Ovary (tissue), 9 donors: ENCODE data around the gene SLC10A3. TPM values are rescaled to one million over a fixed set of nuclear protein-coding genes. Genes with fewer than 3 reads are reported as not detected.

Source experiments
- DNase-seq, 5 donors: peaks; one replicate each; pipeline ENCODE4 v3.0.0-alpha.2; 2019 to 2020
- H3K27ac ChIP-seq, 2 donors: fragments of 200-600 bp; one replicate each; pipeline versions ENCODE4 v1.5.1 to v1.8.0; 2019 to 2022
- H3K27me3 ChIP-seq: fragments of 200-600 bp; one replicate; pipeline ENCODE4 v1.8.0; 2022
- H3K36me3 ChIP-seq: fragments of 200-600 bp; sonication (generic); one replicate; pipeline ENCODE4 v1.5.1; 2019
- H3K4me1 ChIP-seq: one replicate; pipeline ENCODE4 v1.8.1; 2013; ENCODE audit warnings: mild to moderate bottlenecking, moderate library complexity; ENCODE audit not compliant: insufficient read depth
- H3K4me3 ChIP-seq: fragments of 200-600 bp; sonication (generic); one replicate; pipeline ENCODE4 v1.5.1; 2017
- H3K9me3 ChIP-seq, 2 donors: fragments of 200-600 bp in 1 of 2; sonication (generic) in 1 of 2; one replicate each; pipeline versions ENCODE4 v1.5.1 to v1.8.1; 2013 to 2019; ENCODE audit warnings: mild to moderate bottlenecking in 1 of 2, moderate library complexity in 1 of 2
- EP300 ChIP-seq: sonication (generic); formaldehyde crosslinking; IDR thresholded peaks from one replicate; pipeline ENCODE4 v1.6.1; 2017; ENCODE audit warnings: antibody characterized with exemption
- POLR2A ChIP-seq: fragments of 450-650 bp; IDR thresholded peaks from one replicate; pipeline ENCODE4 v1.6.1; 2017; ENCODE audit warnings: antibody characterized with exemption, mild to moderate bottlenecking, moderate library complexity
- WGBS, 3 donors: extraction: QIAGEN DNeasy Blood & Tissue Kit in 1 of 3; methylation state at CpG; one replicate each; pipeline versions ENCODE4 v1.1.5 to v1.1.7; 2013 to 2017; 5-methylcytosine and 5-hydroxymethylcytosine counted together
- intact Hi-C, 4 donors: fragments of 100-400 bp; cut with DNase I; formaldehyde crosslinking; loops; one replicate each; pipeline versions ENCODE4 v1.11.0 to v1.15.1; 2022 to 2023
- polyA plus RNA-seq, 2 donors: library from polyadenylated mRNA; stranded (reverse); fragments of 200-250 nt in 1 of 2; fragments of 350-450 nt in 1 of 2; fragmentation: Illumina TruSeq in 1 of 2; extraction: RNeasy Lipid Tissue Mini Kit (QIAGEN cat#74804) in 1 of 2; gene quantifications; one replicate each; pipeline ENCODE4 v1.2.3, GENCODE V29; 2013 to 2014
- total RNA-seq, 7 donors: library from RNA; depleted of rRNA in 2 of 7; stranded (reverse); fragments of >200 nt in 2 of 7; fragmentation: NEBNext Ultra II Directional in 3 of 7; extraction: Animal tissue kit (Norgen Biotek cat#: 25700) in 3 of 7; gene quantifications; one replicate each; pipeline versions ENCODE4 v1.1.0 to v1.2.4, GENCODE V29; 2016 to 2023
- TF ChIP-seq, protein P1 (sequence below), 3 donors: fragments of 450-650 bp in 2 of 3; fragments of 200-600 bp in 1 of 3; IDR thresholded peaks; one replicate each; pipeline versions ENCODE4 v1.5.1 to v1.8.0; 2016 to 2022; ENCODE audit warnings: antibody characterized with exemption in 3 of 3, mild to moderate bottlenecking in 1 of 3
- donor health status: DM: no; HTN: no; CAD: no; lungs with moderate emphysema.
- donor health status: DM: no; HTN: no; CAD: no.
- donor health status: Bipolar disorder and iron deficiency.
- donor health status: DM: yes; HTN: yes; CAD: no.
- donor health status: DM: no; HTN: no; CAD: no.
- donor health status: DM: yes; HTN: yes; CAD: no.

Gene SLC10A3
- total and polyA plus RNA-seq, 9 donors: 5.5 to 49.8 (median 37.6) TPM

GRCh38 chrX:154465601-154466000 is 24.8 kb downstream of the SLC10A3 start:
- 89 to 92% (median 90%) methylated on average over 14 of the region's 14 CpGs for WGBS, 3 donors
- no peaks in the 10 kb centered on the region for H3K36me3 ChIP-seq
- TF ChIP-seq POLR2A (no peak), EP300 (no peak)
- TF ChIP-seq, protein P1, sequence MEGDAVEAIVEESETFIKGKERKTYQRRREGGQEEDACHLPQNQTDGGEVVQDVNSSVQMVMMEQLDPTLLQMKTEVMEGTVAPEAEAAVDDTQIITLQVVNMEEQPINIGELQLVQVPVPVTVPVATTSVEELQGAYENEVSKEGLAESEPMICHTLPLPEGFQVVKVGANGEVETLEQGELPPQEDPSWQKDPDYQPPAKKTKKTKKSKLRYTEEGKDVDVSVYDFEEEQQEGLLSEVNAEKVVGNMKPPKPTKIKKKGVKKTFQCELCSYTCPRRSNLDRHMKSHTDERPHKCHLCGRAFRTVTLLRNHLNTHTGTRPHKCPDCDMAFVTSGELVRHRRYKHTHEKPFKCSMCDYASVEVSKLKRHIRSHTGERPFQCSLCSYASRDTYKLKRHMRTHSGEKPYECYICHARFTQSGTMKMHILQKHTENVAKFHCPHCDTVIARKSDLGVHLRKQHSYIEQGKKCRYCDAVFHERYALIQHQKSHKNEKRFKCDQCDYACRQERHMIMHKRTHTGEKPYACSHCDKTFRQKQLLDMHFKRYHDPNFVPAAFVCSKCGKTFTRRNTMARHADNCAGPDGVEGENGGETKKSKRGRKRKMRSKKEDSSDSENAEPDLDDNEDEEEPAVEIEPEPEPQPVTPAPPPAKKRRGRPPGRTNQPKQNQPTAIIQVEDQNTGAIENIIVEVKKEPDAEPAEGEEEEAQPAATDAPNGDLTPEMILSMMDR (IDR thresholded peaks at IDR 0.05): no peak

DNA sequence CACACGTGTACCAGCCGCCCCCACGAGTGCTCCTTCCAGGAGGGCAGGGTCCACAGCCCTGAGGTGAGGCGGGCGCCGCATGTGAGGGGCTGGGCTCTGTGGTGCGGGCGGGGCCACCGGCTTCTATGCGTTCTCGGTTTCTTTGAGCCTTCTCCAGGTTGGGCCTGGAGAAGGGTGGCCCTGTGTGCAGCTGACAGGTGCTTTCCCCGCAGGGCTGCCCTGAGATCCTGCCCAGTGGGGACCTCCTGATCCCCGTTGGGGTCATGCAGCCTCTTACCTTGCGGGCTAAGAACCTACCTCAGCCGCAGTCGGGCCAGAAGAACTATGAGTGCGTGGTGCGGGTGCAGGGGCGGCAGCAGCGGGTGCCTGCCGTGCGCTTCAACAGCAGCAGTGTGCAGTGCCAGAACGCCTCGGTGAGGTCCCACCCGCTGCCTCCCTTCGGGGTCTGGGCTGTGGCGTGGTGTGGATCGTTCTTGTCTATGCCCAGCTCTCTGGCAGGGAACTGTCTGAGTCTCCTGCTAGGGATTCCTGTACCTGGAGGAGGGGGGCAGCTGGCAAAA is 25.5 kb downstream of the SLC10A3 start:
- H3K27me3 ChIP-seq: no peaks in the 10 kb centered on the region
- H3K36me3 ChIP-seq: no peaks in the 10 kb centered on the region
- 90 to 96% (median 90%) methylated on average over 24 to 28 of the region's 28 CpGs for WGBS, 3 donors
- intact Hi-C loops: no loop called here
- no peaks in the 10 kb centered on the region for H3K4me1 ChIP-seq
- H3K4me3 ChIP-seq: no peak overlapping the region
- DNase-seq: no peak
- TF ChIP-seq EP300: no peak
- TF ChIP-seq POLR2A: no peak
- TF ChIP-seq, protein P1 (IDR thresholded peaks at IDR 0.05): no peak
- no peaks in the 10 kb centered on the region for H3K9me3 ChIP-seq
- H3K27ac ChIP-seq: no peak overlapping the region

More at GRCh38 chrX:154465601-154466000, 24.8 kb downstream of the SLC10A3 start:
- intact Hi-C loops: no loop called here
- DNase-seq: no peak
- no peaks in the 10 kb centered on the region for H3K27me3 ChIP-seq
- no peak overlapping the region for H3K27ac ChIP-seq
- no peaks in the 10 kb centered on the region for H3K9me3 ChIP-seq
- H3K4me3 ChIP-seq: no peak overlapping the region
- H3K4me1 ChIP-seq: no peaks in the 10 kb centered on the region

GRCh38 chrX:154463611-154464220 is 26.7 kb downstream of the SLC10A3 start:
- no peak for TF ChIP-seq EP300
- TF ChIP-seq, protein P1 (IDR thresholded peaks at IDR 0.05): no peak
- no peaks in the 10 kb centered on the region for H3K36me3 ChIP-seq
- WGBS, 3 donors: 88 to 92% (median 90%) methylated on average over 28 to 36 of the region's 36 CpGs

DNA sequence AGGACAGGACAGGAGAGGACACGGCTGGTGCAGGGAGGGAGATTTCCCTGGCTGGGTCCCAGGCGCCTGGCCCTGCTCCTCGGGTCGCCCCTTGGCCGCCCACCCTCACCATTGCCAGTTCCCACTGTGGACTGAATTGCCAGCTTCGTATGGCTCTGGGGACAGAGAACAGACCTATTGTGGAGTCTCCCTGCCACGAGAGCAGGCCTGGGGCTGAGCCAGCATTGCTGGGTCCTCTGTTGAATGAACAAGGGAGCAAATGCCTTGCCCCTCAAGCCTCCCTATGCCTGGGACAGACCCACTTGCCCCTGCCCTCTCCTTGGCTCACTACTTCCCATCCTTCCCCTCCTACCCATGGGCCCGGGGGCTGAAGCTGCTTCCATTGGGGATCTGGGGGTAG is 28.0 kb downstream of the SLC10A3 start:
- no peak overlapping the region for H3K4me3 ChIP-seq
- no peak for TF ChIP-seq EP300
- no peak overlapping the region for H3K27ac ChIP-seq
- H3K36me3 ChIP-seq: no peaks in the 10 kb centered on the region
- H3K9me3 ChIP-seq: no peaks in the 10 kb centered on the region
- no peaks in the 10 kb centered on the region for H3K4me1 ChIP-seq
- DNase-seq: no peak
- no peaks in the 10 kb centered on the region for H3K27me3 ChIP-seq
- WGBS, 3 donors: 79 to 87% (median 79%) methylated on average over 8 of the region's 8 CpGs
- intact Hi-C loops: no loop called here

More at GRCh38 chrX:154463611-154464220, 26.7 kb downstream of the SLC10A3 start:
- intact Hi-C loops: no loop called here
- Histone ChIP-seq H3K4me1 (no peaks in the 10 kb centered on the region), H3K9me3 (no peaks in the 10 kb centered on the region), H3K4me3 (no peak overlapping the region), H3K27ac (no peak overlapping the region), H3K27me3 (no peaks in the 10 kb centered on the region)
- no peak for DNase-seq

DNA sequence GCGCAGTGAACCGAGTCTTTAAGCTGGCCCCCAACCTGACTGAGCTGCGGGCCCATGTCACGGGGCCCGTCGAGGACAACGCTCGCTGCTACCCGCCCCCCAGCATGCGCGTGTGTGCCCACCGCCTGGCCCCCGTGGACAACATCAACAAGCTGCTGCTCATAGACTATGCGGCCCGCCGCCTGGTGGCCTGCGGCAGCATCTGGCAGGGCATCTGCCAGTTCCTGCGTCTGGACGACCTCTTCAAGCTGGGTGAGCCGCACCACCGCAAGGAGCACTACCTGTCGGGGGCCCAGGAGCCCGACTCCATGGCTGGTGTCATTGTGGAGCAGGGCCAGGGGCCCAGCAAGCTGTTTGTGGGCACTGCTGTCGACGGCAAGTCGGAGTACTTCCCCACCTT is 30.1 kb downstream of the SLC10A3 start:
- intact Hi-C loops: no loop called here
- H3K27me3 ChIP-seq: no peaks in the 10 kb centered on the region
- H3K9me3 ChIP-seq: no peaks in the 10 kb centered on the region
- H3K36me3 ChIP-seq: no peaks in the 10 kb centered on the region
- no peak overlapping the region for H3K4me3 ChIP-seq
- TF ChIP-seq EP300: no peak
- H3K4me1 ChIP-seq: no peaks in the 10 kb centered on the region
- no peak for DNase-seq
- WGBS, 3 donors: 80 to 91% (median 85%) methylated on average over 26 of the region's 26 CpGs
- no peak overlapping the region for H3K27ac ChIP-seq
